ENCODE data around the gene C12orf57. TPM values are rescaled to one million over a fixed set of nuclear protein-coding genes. Genes with fewer than 3 reads are reported as not detected.
"Not testable (repeated sequence)": the region's sequence is repeated elsewhere in the genome, so short reads cannot be mapped to it uniquely, and the experiment has no call there.

C12orf57 gene
- total RNA-seq, 2 donors from 2014 or later: 352 to 711 TPM

GRCh38 chr12:6899837-6900519, 43.8 kb upstream of the C12orf57 start:
- H3K4me1 ChIP-seq (replicated peaks): no peaks in the 10 kb centered on the region
- H3K9me3 ChIP-seq: no peaks in the 10 kb centered on the region
- intact Hi-C loops (cut with DNase I): no loop called here
- H3K27me3 ChIP-seq (replicated peaks; ENCODE audit: insufficient read depth): no peaks in the 10 kb centered on the region
- H3K4me3 ChIP-seq: no peak overlapping the region
- no peaks in the 10 kb centered on the region for H3K36me3 ChIP-seq
- 44% methylated on average over 10 of the region's 10 CpGs for WGBS
- TF ChIP-seq POLR2AphosphoS5 (IDR thresholded peaks at IDR 0.05) (peak; percentile 14), POLR2A (IDR thresholded peaks at IDR 0.05) (no peak)
- no peak overlapping the region for H3K27ac ChIP-seq
- DNase-seq (ENCODE audit: low spot score): no peak

- 63% methylated on average over 4 of the region's 4 CpGs for WGBS
- H3K27me3 ChIP-seq (replicated peaks; ENCODE audit: insufficient read depth): no peaks in the 10 kb centered on the region
- TF ChIP-seq POLR2AphosphoS5 (IDR thresholded peaks at IDR 0.05) (no peak), POLR2A (IDR thresholded peaks at IDR 0.05) (no peak)
- TF ChIP-seq, protein P1, sequence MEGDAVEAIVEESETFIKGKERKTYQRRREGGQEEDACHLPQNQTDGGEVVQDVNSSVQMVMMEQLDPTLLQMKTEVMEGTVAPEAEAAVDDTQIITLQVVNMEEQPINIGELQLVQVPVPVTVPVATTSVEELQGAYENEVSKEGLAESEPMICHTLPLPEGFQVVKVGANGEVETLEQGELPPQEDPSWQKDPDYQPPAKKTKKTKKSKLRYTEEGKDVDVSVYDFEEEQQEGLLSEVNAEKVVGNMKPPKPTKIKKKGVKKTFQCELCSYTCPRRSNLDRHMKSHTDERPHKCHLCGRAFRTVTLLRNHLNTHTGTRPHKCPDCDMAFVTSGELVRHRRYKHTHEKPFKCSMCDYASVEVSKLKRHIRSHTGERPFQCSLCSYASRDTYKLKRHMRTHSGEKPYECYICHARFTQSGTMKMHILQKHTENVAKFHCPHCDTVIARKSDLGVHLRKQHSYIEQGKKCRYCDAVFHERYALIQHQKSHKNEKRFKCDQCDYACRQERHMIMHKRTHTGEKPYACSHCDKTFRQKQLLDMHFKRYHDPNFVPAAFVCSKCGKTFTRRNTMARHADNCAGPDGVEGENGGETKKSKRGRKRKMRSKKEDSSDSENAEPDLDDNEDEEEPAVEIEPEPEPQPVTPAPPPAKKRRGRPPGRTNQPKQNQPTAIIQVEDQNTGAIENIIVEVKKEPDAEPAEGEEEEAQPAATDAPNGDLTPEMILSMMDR (IDR thresholded peaks at IDR 0.05): no peak
- no peak for DNase-seq (ENCODE audit: low spot score)
- H3K36me3 ChIP-seq: no peaks in the 10 kb centered on the region
- no peaks in the 10 kb centered on the region for H3K9me3 ChIP-seq
- no peak overlapping the region for H3K4me3 ChIP-seq
- H3K27ac ChIP-seq: no peak overlapping the region
- intact Hi-C loops (cut with DNase I): no loop called here
- H3K4me1 ChIP-seq (replicated peaks): no peaks in the 10 kb centered on the region
Measured at GRCh38 chr12:6902448-6902847, 41.4 kb upstream of the C12orf57 start.

DNA sequence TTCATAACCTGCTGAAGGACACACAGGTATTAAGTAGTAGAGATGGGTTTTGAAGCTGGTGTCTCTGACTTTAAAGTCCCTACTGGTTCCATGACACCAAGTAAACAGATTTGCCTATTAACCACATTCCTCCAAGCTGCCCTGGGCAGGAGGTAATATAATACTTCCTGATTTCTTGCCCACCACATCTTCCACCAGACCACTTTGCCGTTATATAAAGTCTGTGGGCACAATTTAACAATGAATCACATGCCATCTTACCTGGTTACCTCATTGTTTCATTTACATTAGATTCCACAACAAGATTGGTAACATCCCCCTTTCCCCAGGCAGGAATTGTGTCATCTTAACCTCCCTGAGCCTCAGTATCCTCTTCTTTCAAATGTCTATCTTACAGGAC, 40.1 kb upstream of the C12orf57 start:
- Histone ChIP-seq H3K9me3 (no peaks in the 10 kb centered on the region), H3K4me3 (no peak overlapping the region), H3K36me3 (no peaks in the 10 kb centered on the region), H3K27me3 (replicated peaks; ENCODE audit: insufficient read depth) (no peaks in the 10 kb centered on the region), H3K27ac (peak overlapping the region in 1 of 2 donors; percentile 78), H3K4me1 (replicated peaks) (no peaks in the 10 kb centered on the region)
- WGBS: 32% methylated on average over 1 of the region's 1 CpG
- intact Hi-C loops (cut with DNase I): no loop called here
- no peak for TF ChIP-seq POLR2A (IDR thresholded peaks at IDR 0.05)
- no peak for TF ChIP-seq POLR2AphosphoS5 (IDR thresholded peaks at IDR 0.05)
- TF ChIP-seq, protein P1 (IDR thresholded peaks at IDR 0.05): no peak
- no peak for DNase-seq (ENCODE audit: low spot score)

DNA sequence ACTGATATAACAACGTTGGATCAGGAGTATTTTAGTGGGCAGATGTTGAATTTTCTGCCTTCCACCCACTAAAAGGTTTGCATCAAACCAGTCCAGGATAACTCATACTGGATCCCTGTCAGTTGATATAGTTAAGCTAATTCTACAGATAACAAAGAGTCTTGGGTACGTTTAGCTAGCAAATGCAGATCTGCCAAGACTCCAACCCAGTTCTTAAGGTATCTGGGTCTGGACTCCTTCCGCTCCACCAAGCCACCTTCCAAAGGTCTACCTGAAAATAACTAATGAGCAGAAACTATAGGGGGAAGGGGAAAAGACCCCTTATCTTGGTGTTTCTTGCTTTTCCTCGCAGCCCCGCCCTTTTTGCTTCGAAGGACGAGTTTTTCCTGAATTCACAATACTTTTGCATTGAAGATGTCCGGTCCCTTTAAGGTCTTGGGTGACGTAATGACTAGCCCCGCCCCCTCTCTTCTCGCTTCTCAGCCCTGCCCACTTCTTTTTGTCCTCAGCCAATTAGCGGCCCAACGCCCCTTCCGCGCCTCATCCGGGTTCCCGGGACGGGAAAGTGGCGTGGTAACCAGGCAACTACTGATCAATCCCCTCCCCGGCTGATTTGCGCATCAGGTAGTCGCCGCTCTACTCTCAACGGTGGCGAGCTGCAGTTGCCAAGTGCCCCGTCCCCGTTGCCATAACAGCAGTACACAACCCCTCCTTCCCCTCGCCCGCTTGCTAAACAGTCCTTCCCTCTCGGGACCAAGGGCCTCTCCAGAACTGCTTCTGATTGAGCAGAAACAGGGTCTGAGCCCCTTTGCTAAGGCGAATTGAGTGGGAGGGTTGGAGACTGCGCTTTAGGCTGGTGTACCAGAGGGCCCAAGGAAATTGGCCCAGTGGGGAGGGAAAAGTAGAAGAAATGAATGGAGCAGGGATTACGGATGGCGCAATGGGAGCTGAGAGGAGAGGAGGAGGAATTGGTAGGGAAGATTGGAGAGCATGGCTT, 39.2 kb upstream of the C12orf57 start, which contains the start of gene LRRC23:
Gene LRRC23 (plus strand): TSS at position 543 of the 997 bp plus-strand sequence. CDS start 812 bp downstream, outside the sequence.
- no peaks in the 10 kb centered on the region for H3K36me3 ChIP-seq
- intact Hi-C loops (cut with DNase I): no loop called here
- DNase-seq (ENCODE audit: low spot score): peak; percentile 97
- peak within 1 kb of the TSS; percentile 48 to 60 for H3K4me3 ChIP-seq
- WGBS: 3% methylated on average over 34 of the region's 34 CpGs
- peak within 1 kb of the TSS; percentile 78 to 82 for H3K27ac ChIP-seq
- H3K27me3 ChIP-seq (replicated peaks; ENCODE audit: insufficient read depth): no peaks in the 10 kb centered on the region
- H3K4me1 ChIP-seq (replicated peaks): no peaks in the 10 kb centered on the region
- TF ChIP-seq POLR2AphosphoS5 (IDR thresholded peaks at IDR 0.05): peak; percentile 98
- TF ChIP-seq POLR2A (IDR thresholded peaks at IDR 0.05): peak; percentile 50
- TF ChIP-seq, protein P1 (IDR thresholded peaks at IDR 0.05): no peak
- H3K9me3 ChIP-seq: no peaks in the 10 kb centered on the region

DNA sequence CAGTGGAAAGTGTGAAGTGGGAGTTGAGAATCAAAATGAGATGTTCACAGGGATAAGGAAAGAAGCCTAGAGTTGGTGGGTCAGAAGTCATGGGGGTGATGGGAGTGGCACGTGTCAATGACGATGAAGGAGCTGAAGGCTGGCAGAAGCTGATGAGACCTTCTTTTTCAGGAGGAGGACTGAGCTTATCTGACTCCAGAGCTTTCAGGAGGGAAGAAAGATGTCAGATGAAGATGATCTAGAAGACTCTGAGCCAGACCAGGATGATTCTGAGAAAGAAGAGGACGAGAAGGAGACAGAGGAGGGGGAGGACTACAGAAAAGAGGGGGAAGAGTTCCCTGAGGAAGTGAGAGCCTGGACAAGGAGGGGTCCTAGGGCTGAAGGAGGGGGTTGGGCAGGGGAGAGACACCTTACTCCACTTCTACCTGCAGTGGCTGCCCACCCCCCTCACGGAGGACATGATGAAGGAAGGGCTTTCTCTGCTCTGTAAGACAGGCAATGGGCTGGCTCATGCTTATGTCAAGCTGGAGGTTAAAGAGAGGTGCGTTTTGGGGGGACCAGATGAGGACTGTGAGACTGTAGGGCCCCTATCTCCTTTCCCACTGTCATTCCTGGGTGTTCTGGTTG, 38.3 kb upstream of the C12orf57 start:
- no peak for DNase-seq (ENCODE audit: low spot score)
- Histone ChIP-seq H3K27ac (no peak overlapping the region), H3K4me3 (peak overlapping the region in 1 of 2 donors; percentile 60), H3K9me3 (no peaks in the 10 kb centered on the region), H3K4me1 (replicated peaks) (no peaks in the 10 kb centered on the region), H3K36me3 (no peaks in the 10 kb centered on the region), H3K27me3 (replicated peaks; ENCODE audit: insufficient read depth) (no peaks in the 10 kb centered on the region)
- WGBS: 56% methylated on average over 5 of the region's 5 CpGs
- intact Hi-C loops (cut with DNase I): no loop called here
- no peak for TF ChIP-seq POLR2AphosphoS5 (IDR thresholded peaks at IDR 0.05)
- TF ChIP-seq POLR2A (IDR thresholded peaks at IDR 0.05): no peak
- TF ChIP-seq, protein P1 (IDR thresholded peaks at IDR 0.05): no peak

DNA sequence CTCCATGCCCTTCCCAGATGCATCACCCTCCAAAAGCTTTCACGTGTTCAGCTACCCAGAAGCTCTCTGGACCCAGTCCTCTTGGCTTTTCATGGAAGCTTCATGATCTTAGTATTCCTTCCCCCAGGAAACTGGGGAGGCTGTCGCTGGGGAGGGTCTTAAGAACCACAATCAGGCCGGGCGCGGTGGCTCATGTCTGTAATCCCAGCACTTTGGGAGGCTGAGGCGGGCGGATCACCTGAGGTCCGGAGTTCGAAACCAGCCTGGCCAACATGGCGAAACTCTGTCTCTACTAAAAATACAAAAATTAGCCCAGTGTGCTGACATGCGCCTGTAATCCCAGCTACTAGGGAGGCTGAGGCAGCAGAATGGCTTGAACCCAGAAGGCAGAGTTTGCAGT, 35.7 kb upstream of the C12orf57 start:
- H3K27ac ChIP-seq; H3K4me1 ChIP-seq (replicated peaks); H3K4me3 ChIP-seq; intact Hi-C loops (cut with DNase I); H3K27me3 ChIP-seq (replicated peaks; ENCODE audit: insufficient read depth); H3K36me3 ChIP-seq; H3K9me3 ChIP-seq; DNase-seq (ENCODE audit: low spot score): not testable (repeated sequence)
- 94% methylated on average over 11 of the region's 11 CpGs for WGBS

Measured in prostate gland (tissue), 2 donors.